Breast epithelium (tissue), 4 donors: ENCODE measurements around the gene NEIL3. TPM values are rescaled to one million over a fixed set of nuclear protein-coding genes. Genes with fewer than 3 reads are reported as not detected.

ENCODE experiments used
- DNase-seq, 2 donors: peaks; one replicate each; pipeline ENCODE4 v3.0.0-alpha.2; 2019; ENCODE audit warnings: low spot score in 2 of 2
- H3K27ac ChIP-seq, 2 donors: fragments of 200-600 bp; sonication (generic) in 1 of 2; one replicate each; pipeline ENCODE4 v1.5.1; 2016 to 2019; ENCODE audit warnings: mild to moderate bottlenecking in 1 of 2
- H3K27me3 ChIP-seq, 2 donors: fragments of 200-600 bp; sonication (generic) in 1 of 2; one replicate each; pipeline versions ENCODE4 v1.5.1 to v1.6.0; 2017 to 2019; ENCODE audit warnings: control low read depth in 1 of 2, mild to moderate bottlenecking in 1 of 2
- H3K36me3 ChIP-seq: fragments of 200-600 bp; one replicate; pipeline ENCODE4 v1.5.1; 2019
- H3K4me1 ChIP-seq, 2 donors: fragments of 200-600 bp; sonication (generic); one replicate each; pipeline ENCODE4 v1.5.1; 2016 to 2019; ENCODE audit warnings: control low read depth in 1 of 2
- H3K4me3 ChIP-seq, 3 donors: fragments of 200-600 bp; sonication (generic); 1 replicate in 2 of 3; 2 replicates in 1 of 3; pipeline ENCODE4 v1.5.1; 2016 to 2019; ENCODE audit warnings: mild to moderate bottlenecking in 3 of 3, moderate library complexity in 2 of 3
- H3K9me3 ChIP-seq, 2 donors: fragments of 200-600 bp; sonication (generic) in 1 of 2; one replicate each; pipeline ENCODE4 v1.5.1; 2016 to 2019; ENCODE audit warnings: control low read depth in 1 of 2
- POLR2A ChIP-seq: fragments of 450-650 bp; IDR thresholded peaks from one replicate; pipeline ENCODE4 v1.6.1; 2016; ENCODE audit warnings: antibody characterized with exemption, mild to moderate bottlenecking, moderate library complexity
- POLR2AphosphoS5 ChIP-seq, 3 donors: sonication (generic); formaldehyde crosslinking; IDR thresholded peaks; one replicate each; pipeline ENCODE4 v1.6.1; 2017; ENCODE audit warnings: antibody characterized with exemption in 3 of 3
- intact Hi-C: fragments of 100-400 bp; cut with DNase I; formaldehyde crosslinking; loops from one replicate; pipeline ENCODE4 v1.15.1; 2023; ENCODE audit warnings: low total_unique reads
- total RNA-seq, 3 donors: library from RNA; depleted of rRNA; stranded (reverse); fragments of >200 nt; gene quantifications; one replicate each; pipeline ENCODE4 v1.1.0, GENCODE V29; 2016
- TF ChIP-seq, protein P1 (sequence below), 3 donors: fragments of 450-650 bp; IDR thresholded peaks; one replicate each; pipeline ENCODE4 v1.5.1; 2016 to 2017; ENCODE audit warnings: antibody characterized with exemption in 3 of 3, mild to moderate bottlenecking in 3 of 3, moderate library complexity in 3 of 3

The NEIL3 gene
- total RNA-seq, 3 donors from 2014 or later: 0.32 TPM; not detected in 2

DNA sequence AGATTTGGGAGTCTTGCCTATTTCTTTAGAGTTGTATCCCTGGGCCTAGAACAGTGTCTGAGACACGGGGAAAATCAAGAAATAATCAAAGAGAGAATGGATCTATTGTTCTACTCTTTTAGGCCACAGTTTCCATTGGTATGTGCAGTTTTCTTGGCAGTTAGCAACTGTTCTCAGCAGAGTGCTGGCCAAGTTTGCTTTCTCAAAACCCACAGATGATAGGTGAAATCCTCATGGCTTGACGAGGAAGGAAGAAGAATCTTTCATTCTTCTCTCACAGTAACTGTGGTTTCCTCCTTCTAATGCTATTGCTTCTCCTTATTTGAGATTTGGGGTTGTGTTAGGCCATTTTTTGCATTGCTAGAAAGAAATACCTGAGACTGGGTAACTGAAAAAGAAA is 90.4 kb downstream of the NEIL3 start:
- TF ChIP-seq POLR2AphosphoS5 (IDR thresholded peaks at IDR 0.05) (no peak), POLR2A (no peak)
- TF ChIP-seq, protein P1, sequence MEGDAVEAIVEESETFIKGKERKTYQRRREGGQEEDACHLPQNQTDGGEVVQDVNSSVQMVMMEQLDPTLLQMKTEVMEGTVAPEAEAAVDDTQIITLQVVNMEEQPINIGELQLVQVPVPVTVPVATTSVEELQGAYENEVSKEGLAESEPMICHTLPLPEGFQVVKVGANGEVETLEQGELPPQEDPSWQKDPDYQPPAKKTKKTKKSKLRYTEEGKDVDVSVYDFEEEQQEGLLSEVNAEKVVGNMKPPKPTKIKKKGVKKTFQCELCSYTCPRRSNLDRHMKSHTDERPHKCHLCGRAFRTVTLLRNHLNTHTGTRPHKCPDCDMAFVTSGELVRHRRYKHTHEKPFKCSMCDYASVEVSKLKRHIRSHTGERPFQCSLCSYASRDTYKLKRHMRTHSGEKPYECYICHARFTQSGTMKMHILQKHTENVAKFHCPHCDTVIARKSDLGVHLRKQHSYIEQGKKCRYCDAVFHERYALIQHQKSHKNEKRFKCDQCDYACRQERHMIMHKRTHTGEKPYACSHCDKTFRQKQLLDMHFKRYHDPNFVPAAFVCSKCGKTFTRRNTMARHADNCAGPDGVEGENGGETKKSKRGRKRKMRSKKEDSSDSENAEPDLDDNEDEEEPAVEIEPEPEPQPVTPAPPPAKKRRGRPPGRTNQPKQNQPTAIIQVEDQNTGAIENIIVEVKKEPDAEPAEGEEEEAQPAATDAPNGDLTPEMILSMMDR (IDR thresholded peaks at IDR 0.05): no peak
- intact Hi-C loops: no loop called here
- Histone ChIP-seq H3K4me3 (no peak overlapping the region), H3K9me3 (no peaks in the 10 kb centered on the region), H3K36me3 (no peaks in the 10 kb centered on the region), H3K4me1 (no peaks in the 10 kb centered on the region), H3K27ac (no peak overlapping the region), H3K27me3 (no peaks in the 10 kb centered on the region)
- no peak for DNase-seq

DNA sequence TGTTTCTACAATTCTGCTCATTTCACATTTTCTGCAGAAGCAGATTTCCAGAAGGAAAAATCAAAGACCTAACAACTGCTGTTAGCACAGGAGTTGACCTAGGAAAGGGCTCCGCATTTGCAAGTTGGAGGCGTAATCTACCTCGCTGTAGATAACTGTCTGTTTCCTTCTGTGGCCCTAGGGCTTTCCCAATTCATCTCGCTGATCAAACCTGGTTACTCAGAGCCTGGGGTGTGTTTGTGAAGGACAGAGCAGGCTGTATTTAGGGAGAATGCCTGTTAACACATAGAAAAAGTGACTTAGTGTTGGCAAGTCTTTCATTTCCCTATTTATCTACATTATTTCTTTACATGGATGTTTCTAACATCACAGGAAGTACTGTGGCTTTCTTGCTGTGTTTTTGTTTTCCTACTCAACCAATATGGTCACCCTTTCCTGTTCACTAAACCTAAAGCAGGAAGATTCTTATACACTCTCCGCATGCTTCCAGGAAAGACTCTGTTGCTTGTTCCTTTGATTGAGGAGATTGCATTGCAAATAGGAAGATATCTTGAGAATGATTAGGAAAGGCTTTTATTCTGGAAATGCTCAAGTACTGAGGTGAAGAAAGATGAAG is 92.1 kb downstream of the NEIL3 start:
- Histone ChIP-seq H3K36me3 (no peaks in the 10 kb centered on the region), H3K27me3 (no peaks in the 10 kb centered on the region), H3K9me3 (no peaks in the 10 kb centered on the region), H3K4me3 (no peak overlapping the region), H3K27ac (no peak overlapping the region), H3K4me1 (no peaks in the 10 kb centered on the region)
- TF ChIP-seq, protein P1 (IDR thresholded peaks at IDR 0.05): no peak
- intact Hi-C loops: no loop called here
- no peak for DNase-seq

DNA sequence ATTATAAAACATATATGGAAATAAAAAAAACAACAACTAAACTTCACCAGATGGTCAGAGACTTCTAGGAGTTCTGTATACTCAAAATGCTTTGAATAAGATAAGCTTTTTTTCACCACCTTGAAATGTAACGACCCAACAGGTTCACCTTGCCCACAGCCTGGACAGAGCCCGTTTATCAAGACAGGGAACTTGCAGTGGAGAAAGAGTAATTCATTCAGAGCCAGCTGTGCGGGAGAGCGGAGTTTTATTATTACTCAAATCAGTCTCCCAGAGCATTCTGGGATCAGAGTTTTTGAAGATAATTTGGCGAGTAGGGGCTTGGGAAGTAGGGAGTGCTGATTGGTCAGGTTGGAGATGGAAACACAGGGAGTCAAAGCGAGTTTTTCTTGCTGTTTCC is 94.1 kb downstream of the NEIL3 start:
- intact Hi-C loops: no loop called here
- H3K4me1 ChIP-seq: no peaks in the 10 kb centered on the region
- no peaks in the 10 kb centered on the region for H3K9me3 ChIP-seq
- DNase-seq: no peak
- H3K36me3 ChIP-seq: no peaks in the 10 kb centered on the region
- no peaks in the 10 kb centered on the region for H3K27me3 ChIP-seq
- H3K27ac ChIP-seq: no peak overlapping the region
- no peak overlapping the region for H3K4me3 ChIP-seq
- TF ChIP-seq, protein P1 (IDR thresholded peaks at IDR 0.05): no peak
- TF ChIP-seq POLR2AphosphoS5 (IDR thresholded peaks at IDR 0.05) (no peak), POLR2A (no peak)

DNA sequence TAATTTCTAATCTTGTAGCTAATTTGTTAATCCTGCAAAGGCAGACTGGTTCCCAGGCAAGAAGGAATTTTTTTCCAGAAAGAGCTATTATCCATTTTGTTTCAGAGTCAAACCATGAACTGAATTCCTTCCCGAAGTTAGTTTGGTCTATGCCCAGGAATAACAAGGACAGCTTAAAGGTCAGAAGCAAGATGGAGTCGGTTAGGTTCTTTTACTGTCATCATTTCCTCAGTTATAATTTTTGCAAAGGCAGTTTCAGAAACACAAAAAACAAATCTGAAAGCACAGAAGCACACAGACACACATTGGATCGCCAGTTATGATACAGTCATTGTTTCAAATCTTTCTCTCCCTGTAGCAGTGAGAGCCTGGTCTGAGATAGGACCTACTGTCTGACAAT is 94.7 kb downstream of the NEIL3 start:
- TF ChIP-seq POLR2A: no peak
- TF ChIP-seq, protein P1 (IDR thresholded peaks at IDR 0.05): no peak
- no peak for TF ChIP-seq POLR2AphosphoS5 (IDR thresholded peaks at IDR 0.05)
- H3K36me3 ChIP-seq: no peaks in the 10 kb centered on the region
- H3K27me3 ChIP-seq: no peaks in the 10 kb centered on the region
- H3K27ac ChIP-seq: no peak overlapping the region
- intact Hi-C loops: no loop called here
- H3K4me3 ChIP-seq: no peak overlapping the region
- DNase-seq: no peak
- H3K9me3 ChIP-seq: no peaks in the 10 kb centered on the region
- no peaks in the 10 kb centered on the region for H3K4me1 ChIP-seq

DNA sequence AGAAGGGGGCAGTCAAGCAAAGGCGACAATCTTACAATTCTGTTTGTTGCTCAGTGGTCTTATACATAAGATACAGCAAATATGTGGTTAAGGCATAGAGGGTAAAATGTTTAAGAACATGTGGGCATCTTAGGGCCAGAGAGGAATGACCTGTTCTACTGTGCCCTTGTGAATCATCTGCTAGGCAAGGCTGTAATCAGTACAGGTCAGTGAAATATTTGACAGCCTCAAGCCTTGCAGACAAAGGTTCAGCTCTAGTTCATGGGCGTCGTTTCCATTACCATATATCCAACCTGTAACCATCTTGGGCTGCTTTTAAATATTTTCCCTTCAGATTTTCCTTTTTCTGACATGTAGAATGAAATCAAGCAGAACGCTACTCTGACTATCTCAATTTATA is 95.3 kb downstream of the NEIL3 start:
- no peaks in the 10 kb centered on the region for H3K9me3 ChIP-seq
- H3K36me3 ChIP-seq: no peaks in the 10 kb centered on the region
- H3K27ac ChIP-seq: no peak overlapping the region
- H3K4me3 ChIP-seq: no peak overlapping the region
- TF ChIP-seq, protein P1 (IDR thresholded peaks at IDR 0.05): no peak
- H3K27me3 ChIP-seq: no peaks in the 10 kb centered on the region
- H3K4me1 ChIP-seq: no peaks in the 10 kb centered on the region
- intact Hi-C loops: no loop called here
- DNase-seq: no peak
